SHP77 (cell line): ENCODE data around the gene MISP3.

Experiments
- DNase-seq, 2 experiments: peaks; one replicate each; lab custom pipeline; 2025; lab: John Stamatoyannopoulos, UW

MISP3 gene

GRCh38 chr19:14122924-14123323, 50.3 kb downstream of the MISP3 start:
- no peak for DNase-seq
